ENCODE data around the gene RGN. TPM values are rescaled to one million over a fixed set of nuclear protein-coding genes. Genes with fewer than 3 reads are reported as not detected.

The RGN gene
- total RNA-seq, 2 donors from 2014 or later: 3.9 to 5.6 TPM

- H3K9me3 Mint-ChIP-seq: peaks cover 36% of the 10 kb centered on the region
- H3K9ac ChIP-seq (ENCODE audit: extremely low read depth, low read length, poor library complexity, severe bottlenecking): no peak overlapping the region
- peaks cover 2% of the 10 kb centered on the region for H3K36me3 Mint-ChIP-seq (ENCODE audit: low read depth)
- no peak overlapping the region for H3K27ac ChIP-seq (ENCODE audit: low read depth, low read length)
- no peaks in the 10 kb centered on the region for H3K27me3 ChIP-seq (ENCODE audit: control insufficient read depth, insufficient read depth, low read length, poor library complexity, severe bottlenecking)
- TF ChIP-seq, protein P1, sequence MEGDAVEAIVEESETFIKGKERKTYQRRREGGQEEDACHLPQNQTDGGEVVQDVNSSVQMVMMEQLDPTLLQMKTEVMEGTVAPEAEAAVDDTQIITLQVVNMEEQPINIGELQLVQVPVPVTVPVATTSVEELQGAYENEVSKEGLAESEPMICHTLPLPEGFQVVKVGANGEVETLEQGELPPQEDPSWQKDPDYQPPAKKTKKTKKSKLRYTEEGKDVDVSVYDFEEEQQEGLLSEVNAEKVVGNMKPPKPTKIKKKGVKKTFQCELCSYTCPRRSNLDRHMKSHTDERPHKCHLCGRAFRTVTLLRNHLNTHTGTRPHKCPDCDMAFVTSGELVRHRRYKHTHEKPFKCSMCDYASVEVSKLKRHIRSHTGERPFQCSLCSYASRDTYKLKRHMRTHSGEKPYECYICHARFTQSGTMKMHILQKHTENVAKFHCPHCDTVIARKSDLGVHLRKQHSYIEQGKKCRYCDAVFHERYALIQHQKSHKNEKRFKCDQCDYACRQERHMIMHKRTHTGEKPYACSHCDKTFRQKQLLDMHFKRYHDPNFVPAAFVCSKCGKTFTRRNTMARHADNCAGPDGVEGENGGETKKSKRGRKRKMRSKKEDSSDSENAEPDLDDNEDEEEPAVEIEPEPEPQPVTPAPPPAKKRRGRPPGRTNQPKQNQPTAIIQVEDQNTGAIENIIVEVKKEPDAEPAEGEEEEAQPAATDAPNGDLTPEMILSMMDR (conservative IDR thresholded peaks at IDR 0.05): no peak
- no peak for DNase-seq
- no peaks in the 10 kb centered on the region for H3K36me3 ChIP-seq (ENCODE audit: control insufficient read depth, insufficient read depth, low read length)
- H3K4me3 ChIP-seq (ENCODE audit: low read length): no peak overlapping the region
- H3K4me1 ChIP-seq (ENCODE audit: control insufficient read depth, insufficient read depth, low read length): peaks cover 20% of the 10 kb centered on the region
- H3K27ac Mint-ChIP-seq: no peak overlapping the region
- no peaks in the 10 kb centered on the region for H3K9me3 ChIP-seq (ENCODE audit: control insufficient read depth, low read length)
- peaks cover 16% of the 10 kb centered on the region for H3K4me1 Mint-ChIP-seq
- WGBS, 2 experiments (ENCODE audit: insufficient coverage in 1 of 2, insufficient read length in 1 of 2): 95 to 100% methylated on average over 1 to 2 of the region's 2 CpGs
- H3K4me3 Mint-ChIP-seq: no peak overlapping the region
- H3K27me3 Mint-ChIP-seq (ENCODE audit: insufficient read depth): no peaks in the 10 kb centered on the region
Observed at GRCh38 chrX:47063179-47063578, 15.1 kb upstream of the RGN start.

DNA sequence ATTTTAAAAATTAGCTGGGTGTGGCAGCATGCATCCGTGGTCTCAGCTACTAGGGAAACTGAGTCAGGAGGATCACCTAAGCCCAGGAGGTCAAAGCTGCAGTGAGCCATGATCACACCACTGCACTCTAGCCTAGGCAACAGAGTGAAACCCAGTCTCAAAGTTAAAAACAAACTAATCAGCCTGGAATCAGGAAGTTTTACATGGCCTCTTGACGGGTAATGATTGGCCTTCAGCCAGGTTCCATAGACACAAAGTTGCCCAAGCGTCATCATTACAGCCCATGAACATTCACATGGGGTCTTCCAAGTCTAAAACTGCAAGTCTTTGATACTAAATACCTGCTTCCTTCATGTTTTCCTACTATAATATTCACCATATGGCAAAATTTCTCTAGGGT lies 10.0 kb upstream of the RGN start:
- no peaks in the 10 kb centered on the region for H3K27me3 Mint-ChIP-seq (ENCODE audit: insufficient read depth)
- H3K4me1 Mint-ChIP-seq: peaks cover 1% of the 10 kb centered on the region
- H3K36me3 Mint-ChIP-seq (ENCODE audit: low read depth): peaks cover 1% of the 10 kb centered on the region
- H3K36me3 ChIP-seq (ENCODE audit: control insufficient read depth, insufficient read depth, low read length): no peaks in the 10 kb centered on the region
- no peak overlapping the region for H3K27ac Mint-ChIP-seq
- no peaks in the 10 kb centered on the region for H3K27me3 ChIP-seq (ENCODE audit: control insufficient read depth, insufficient read depth, low read length, poor library complexity, severe bottlenecking)
- no peak overlapping the region for H3K9ac ChIP-seq (ENCODE audit: extremely low read depth, low read length, poor library complexity, severe bottlenecking)
- 91 to 92% methylated on average over 2 to 3 of the region's 3 CpGs for WGBS, 2 experiments (ENCODE audit: insufficient coverage in 1 of 2, insufficient read length in 1 of 2)
- peaks cover 2% of the 10 kb centered on the region for H3K4me1 ChIP-seq (ENCODE audit: control insufficient read depth, insufficient read depth, low read length)
- peaks cover 41% of the 10 kb centered on the region for H3K9me3 Mint-ChIP-seq
- TF ChIP-seq, protein P1 (conservative IDR thresholded peaks at IDR 0.05): no peak
- H3K27ac ChIP-seq (ENCODE audit: low read depth, low read length): no peak overlapping the region
- no peaks in the 10 kb centered on the region for H3K9me3 ChIP-seq (ENCODE audit: control insufficient read depth, low read length)
- no peak for DNase-seq
- no peak overlapping the region for H3K4me3 Mint-ChIP-seq
- H3K4me3 ChIP-seq (ENCODE audit: low read length): no peak overlapping the region

GRCh38 chrX:47068720-47069119 lies 9.5 kb upstream of the RGN start:
- Histone ChIP-seq H3K4me1 (ENCODE audit: control insufficient read depth, insufficient read depth, low read length) (no peaks in the 10 kb centered on the region), H3K27me3 (ENCODE audit: control insufficient read depth, insufficient read depth, low read length, poor library complexity, severe bottlenecking) (no peaks in the 10 kb centered on the region), H3K9ac (ENCODE audit: extremely low read depth, low read length, poor library complexity, severe bottlenecking) (no peak overlapping the region), H3K27ac (ENCODE audit: low read depth, low read length) (no peak overlapping the region), H3K9me3 (ENCODE audit: control insufficient read depth, low read length) (no peaks in the 10 kb centered on the region), H3K36me3 (ENCODE audit: control insufficient read depth, insufficient read depth, low read length) (no peaks in the 10 kb centered on the region), H3K4me3 (ENCODE audit: low read length) (no peak overlapping the region)
- H3K9me3 Mint-ChIP-seq: peaks cover 44% of the 10 kb centered on the region
- no peak for DNase-seq
- no peak overlapping the region for H3K27ac Mint-ChIP-seq
- H3K4me1 Mint-ChIP-seq: no peaks in the 10 kb centered on the region
- TF ChIP-seq, protein P1 (conservative IDR thresholded peaks at IDR 0.05): no peak
- no peaks in the 10 kb centered on the region for H3K27me3 Mint-ChIP-seq (ENCODE audit: insufficient read depth)
- peaks cover 1% of the 10 kb centered on the region for H3K36me3 Mint-ChIP-seq (ENCODE audit: low read depth)
- H3K4me3 Mint-ChIP-seq: no peak overlapping the region

Measured in endodermal cell (in vitro differentiated cells).